HepG2 (cell line): ENCODE data around the gene CYBB. TPM values are rescaled to one million over a fixed set of nuclear protein-coding genes. Genes with fewer than 3 reads are reported as not detected.

Source experiments
- ATAC-seq: fragments of 200-7000 bp; cut with Tn5 transposase; 3 replicates; pipeline ENCODE4 v1.9.1; 2020; ENCODE audit warnings: mild to moderate bottlenecking, moderate library complexity
- BruUV-seq: library from RNA; stranded (reverse); fragments of 400-500 nt; replicated peaks from 2 replicates; lab custom pipeline; 2021; lab: Mats Ljungman, UMichigan
- CTCF ChIA-PET: fragments of 300-600 bp; formaldehyde crosslinking; extraction: SDS; loops from one replicate; lab custom pipeline; 2021; ENCODE audit warnings: low total read pairs, inconsistent platforms, low intra/inter-chr PET ratio; lab: Yijun Ruan, JAX
- POLR2A ChIA-PET: fragments of 350-600 bp; sonication (Branson Sonifier 250); formaldehyde crosslinking; loops from one replicate; lab custom pipeline; 2020; ENCODE audit warnings: antibody characterized with exemption, inconsistent platforms; lab: Yijun Ruan, JAX
- DNase-seq: peaks from one replicate; pipeline ENCODE4 v3.0.0-alpha.2; 2015; ENCODE audit warnings: low spot score
- FAIRE-seq: peaks from 3 replicates; lab custom pipeline; 2011; peaks lifted over from hg19 to GRCh38; lab: Jason Lieb, UNC
- H2AFZ ChIP-seq: one replicate; pipeline ENCODE4 v1.6.1; 2011; ENCODE audit warnings: low read length, inconsistent platforms
- H3K27ac ChIP-seq: fragments of 300-600 bp; 3 replicates; pipeline ENCODE4 v1.8.0; 2011; ENCODE audit warnings: mixed run types, mild to moderate bottlenecking, mixed read lengths, low read length, inconsistent platforms; ENCODE audit not compliant: insufficient read depth; ENCODE audit errors: extremely low read length
- H3K27me3 ChIP-seq, 2 experiments: fragments of 200-600 bp in 1 of 2; 2 replicates in 1 of 2; 3 replicates in 1 of 2; pipeline versions ENCODE4 v1.6.0 to v1.8.0; 2011; ENCODE audit warnings: low read length in 2 of 2, mild to moderate bottlenecking in 2 of 2, moderate library complexity in 2 of 2, inconsistent platforms in 1 of 2; ENCODE audit not compliant: insufficient read depth in 2 of 2, control insufficient read depth in 1 of 2
- H3K36me3 ChIP-seq, 2 experiments: fragments of 200-600 bp in 1 of 2; replicated peaks in 1 of 2; 2 replicates in 1 of 2; 3 replicates in 1 of 2; pipeline versions ENCODE4 v1.5.1 to v1.8.0; 2011; ENCODE audit warnings: low read length in 2 of 2, inconsistent platforms in 1 of 2; ENCODE audit not compliant: insufficient read depth in 2 of 2, control insufficient read depth in 1 of 2
- H3K4me1 ChIP-seq: 2 replicates; pipeline ENCODE4 v1.5.1; 2012; ENCODE audit warnings: low read length, inconsistent platforms; ENCODE audit not compliant: insufficient read depth
- H3K4me2 ChIP-seq: 2 replicates; pipeline ENCODE4 v1.6.0; 2011; ENCODE audit warnings: low read depth, low read length, inconsistent platforms
- H3K4me3 ChIP-seq, 3 experiments: fragments of 200-600 bp in 1 of 3; sonication (generic), shearing (Covaris generic) in 1 of 3; replicated peaks in 1 of 3; 2 replicates each; pipeline ENCODE4 v1.5.1; 2011 to 2016; ENCODE audit warnings: low read length in 3 of 3, inconsistent platforms in 2 of 3, low read depth in 2 of 3, mild to moderate bottlenecking in 2 of 3, control low read depth in 1 of 3, mixed read lengths in 1 of 3; ENCODE audit not compliant: insufficient read depth in 1 of 3
- H3K79me2 ChIP-seq: one replicate; pipeline ENCODE4 v1.6.1; 2011; ENCODE audit warnings: low read length, inconsistent platforms; ENCODE audit not compliant: insufficient read depth
- H3K9ac ChIP-seq: 2 replicates; pipeline ENCODE4 v1.6.0; 2011; ENCODE audit warnings: mild to moderate bottlenecking, low read depth, low read length, inconsistent platforms; ENCODE audit not compliant: insufficient read depth
- H3K9me3 ChIP-seq: 2 replicates; pipeline ENCODE4 v1.5.1; 2012; ENCODE audit warnings: mild to moderate bottlenecking, low read length
- H4K20me1 ChIP-seq: 2 replicates; pipeline ENCODE4 v1.6.0; 2011; ENCODE audit warnings: inconsistent platforms, mild to moderate bottlenecking, low read length, moderate library complexity; ENCODE audit not compliant: insufficient read depth
- ATAD3A ChIP-seq: sonication (generic); formaldehyde crosslinking; IDR thresholded peaks from 2 replicates; pipeline ENCODE4 v1.4.0; 2020; ENCODE audit warnings: missing genetic modification reagents
- ETV5 ChIP-seq: IDR thresholded peaks from 2 replicates; pipeline ENCODE4 v1.6.1; 2018; ENCODE audit warnings: missing biosample characterization, missing genetic modification reagents, inconsistent platforms, borderline replicate concordance
- KDM1A ChIP-seq: IDR thresholded peaks from 2 replicates; pipeline ENCODE4 v1.6.1; 2016; ENCODE audit warnings: missing compliant biosample characterization
- KDM2A ChIP-seq: sonication (generic); formaldehyde crosslinking; IDR thresholded peaks from 2 replicates; pipeline ENCODE4 v1.4.0; 2020; ENCODE audit warnings: low read depth, missing genetic modification reagents, borderline replicate concordance
- KLF9 ChIP-seq: IDR thresholded peaks from 2 replicates; pipeline ENCODE4 v1.6.1; 2016; ENCODE audit warnings: low read depth
- NFRKB ChIP-seq: fragments of 450-650 bp; IDR thresholded peaks from 2 replicates; pipeline ENCODE4 v1.6.1; 2017
- PAX8 ChIP-seq: sonication (generic); formaldehyde crosslinking; IDR thresholded peaks from 2 replicates; pipeline ENCODE4 v1.8.0; 2022; ENCODE audit warnings: mild to moderate bottlenecking, missing genetic modification reagents, borderline replicate concordance
- ZSCAN21 ChIP-seq: sonication (generic); formaldehyde crosslinking; IDR thresholded peaks from 2 replicates; pipeline ENCODE4 v1.8.0; 2022; ENCODE audit warnings: mild to moderate bottlenecking, missing genetic modification reagents, moderate library complexity, borderline replicate concordance
- WGBS: methylation state at CpG from one replicate; pipeline ENCODE4 v1.1.6; 2017; ENCODE audit warnings: low lambda C conversion rate; 5-methylcytosine and 5-hydroxymethylcytosine counted together
- in situ Hi-C: cut with HindIII; loops from 2 replicates; pipeline ENCODE4 v1.10.0; 2017; ENCODE audit warnings: low pct_unique_long_range_greater_than_20kb; ENCODE audit not compliant: extremely low pct_ligation_motif_present
- intact Hi-C: fragments of 100-400 bp; cut with micrococcal nuclease; formaldehyde crosslinking; loops from one replicate; pipeline ENCODE4 v1.10.0; 2022; ENCODE audit not compliant: unreplicated experiment
- polyA plus RNA-seq, 8 experiments: library from polyadenylated mRNA; depleted of rRNA in 3 of 8; stranded (reverse) in 7 of 8; unstranded in 1 of 8; fragments of >200 nt; fragmentation: Illumina TruSeq in 4 of 8; extraction: Trizol in 4 of 8; gene quantifications; 2 replicates each; pipeline versions ENCODE4 v1.2.1 to v1.2.3, GENCODE V29; 2011 to 2016; ENCODE audit warnings: low read depth in 4 of 8, missing spikeins in 1 of 8, mixed read lengths in 1 of 8; ENCODE audit not compliant: insufficient read depth in 1 of 8
- total RNA-seq, 5 experiments: library from RNA; depleted of rRNA; stranded (reverse); fragments of >200 nt; fragmentation: Illumina TruSeq; extraction: Trizol; gene quantifications; 2 replicates each; pipeline ENCODE4 v1.2.3, GENCODE V29; 2016; ENCODE audit warnings: low read depth in 1 of 5
- TF ChIP-seq, protein P1 (sequence below): IDR thresholded peaks from 2 replicates; pipeline ENCODE4 v1.6.1; 2016; ENCODE audit warnings: control low read depth
- TF ChIP-seq, protein P2 (sequence below): IDR thresholded peaks from 2 replicates; pipeline ENCODE4 v1.6.1; 2016; ENCODE audit warnings: mild to moderate bottlenecking, missing biosample characterization, missing genetic modification reagents
- TF ChIP-seq, protein P3 (sequence below): IDR thresholded peaks from 2 replicates; pipeline ENCODE4 v1.6.1; 2016; ENCODE audit warnings: mild to moderate bottlenecking
- TF ChIP-seq, protein P4 (sequence below): fragments of 450-650 bp; IDR thresholded peaks from 2 replicates; pipeline ENCODE4 v1.6.1; 2017

The CYBB gene
- total and polyA plus RNA-seq, 2 of the 13 experiments (the other 11 are each of a cell fraction or from before 2014, with no cell fraction given): not detected

DNA sequence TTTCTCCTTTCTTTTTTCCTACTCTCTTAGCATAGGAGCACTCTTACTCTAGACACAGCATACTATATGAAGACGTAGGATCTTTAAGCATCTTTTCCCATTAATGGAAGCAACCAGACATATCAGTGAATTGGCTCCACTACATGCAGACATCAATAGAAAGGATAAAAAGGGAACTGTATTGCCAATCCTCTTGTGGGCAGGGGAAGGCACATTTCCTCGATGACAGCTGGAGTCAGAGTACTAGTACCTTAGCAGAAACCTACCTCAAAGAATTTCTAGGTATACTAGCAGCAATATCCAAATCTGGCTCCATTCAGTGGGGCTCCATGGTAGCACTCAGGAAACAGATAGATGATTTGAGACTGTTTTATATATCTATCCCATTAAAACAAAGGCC lies 20.1 kb downstream of the CYBB start:
- Histone ChIP-seq H2AFZ (no peak overlapping the region), H3K9me3 (no peaks in the 10 kb centered on the region), H3K9ac (no peak overlapping the region), H3K4me3 (no peak overlapping the region), H4K20me1 (no peaks in the 10 kb centered on the region), H3K27me3 (no peaks in the 10 kb centered on the region), H3K4me2 (no peak overlapping the region), H3K27ac (no peak overlapping the region), H3K79me2 (no peaks in the 10 kb centered on the region), H3K36me3 (no peaks in the 10 kb centered on the region), H3K4me1 (no peaks in the 10 kb centered on the region)
- ATAC-seq (no peak), DNase-seq (no peak), FAIRE-seq (no peak)
- no TSS peak for BruUV-seq
- no peak for TF ChIP-seq ETV5 (CRISPR knock-in tag)
- TF ChIP-seq, protein P1, sequence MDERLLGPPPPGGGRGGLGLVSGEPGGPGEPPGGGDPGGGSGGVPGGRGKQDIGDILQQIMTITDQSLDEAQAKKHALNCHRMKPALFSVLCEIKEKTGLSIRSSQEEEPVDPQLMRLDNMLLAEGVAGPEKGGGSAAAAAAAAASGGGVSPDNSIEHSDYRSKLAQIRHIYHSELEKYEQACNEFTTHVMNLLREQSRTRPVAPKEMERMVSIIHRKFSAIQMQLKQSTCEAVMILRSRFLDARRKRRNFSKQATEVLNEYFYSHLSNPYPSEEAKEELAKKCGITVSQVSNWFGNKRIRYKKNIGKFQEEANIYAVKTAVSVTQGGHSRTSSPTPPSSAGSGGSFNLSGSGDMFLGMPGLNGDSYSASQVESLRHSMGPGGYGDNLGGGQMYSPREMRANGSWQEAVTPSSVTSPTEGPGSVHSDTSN (CRISPR knock-in tag): no peak
- no peak for TF ChIP-seq KDM2A (CRISPR knock-in tag)
- no peak for TF ChIP-seq NFRKB
- no peak for TF ChIP-seq KDM1A
- TF ChIP-seq, protein P2, sequence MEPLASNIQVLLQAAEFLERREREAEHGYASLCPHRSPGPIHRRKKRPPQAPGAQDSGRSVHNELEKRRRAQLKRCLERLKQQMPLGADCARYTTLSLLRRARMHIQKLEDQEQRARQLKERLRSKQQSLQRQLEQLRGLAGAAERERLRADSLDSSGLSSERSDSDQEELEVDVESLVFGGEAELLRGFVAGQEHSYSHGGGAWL (CRISPR knock-in tag): no peak
- TF ChIP-seq, protein P3, sequence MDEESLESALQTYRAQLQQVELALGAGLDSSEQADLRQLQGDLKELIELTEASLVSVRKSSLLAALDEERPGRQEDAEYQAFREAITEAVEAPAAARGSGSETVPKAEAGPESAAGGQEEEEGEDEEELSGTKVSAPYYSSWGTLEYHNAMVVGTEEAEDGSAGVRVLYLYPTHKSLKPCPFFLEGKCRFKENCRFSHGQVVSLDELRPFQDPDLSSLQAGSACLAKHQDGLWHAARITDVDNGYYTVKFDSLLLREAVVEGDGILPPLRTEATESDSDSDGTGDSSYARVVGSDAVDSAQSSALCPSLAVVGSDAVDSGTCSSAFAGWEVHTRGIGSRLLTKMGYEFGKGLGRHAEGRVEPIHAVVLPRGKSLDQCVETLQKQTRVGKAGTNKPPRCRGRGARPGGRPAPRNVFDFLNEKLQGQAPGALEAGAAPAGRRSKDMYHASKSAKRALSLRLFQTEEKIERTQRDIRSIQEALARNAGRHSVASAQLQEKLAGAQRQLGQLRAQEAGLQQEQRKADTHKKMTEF (CRISPR knock-in tag): no peak
- TF ChIP-seq, protein P4, sequence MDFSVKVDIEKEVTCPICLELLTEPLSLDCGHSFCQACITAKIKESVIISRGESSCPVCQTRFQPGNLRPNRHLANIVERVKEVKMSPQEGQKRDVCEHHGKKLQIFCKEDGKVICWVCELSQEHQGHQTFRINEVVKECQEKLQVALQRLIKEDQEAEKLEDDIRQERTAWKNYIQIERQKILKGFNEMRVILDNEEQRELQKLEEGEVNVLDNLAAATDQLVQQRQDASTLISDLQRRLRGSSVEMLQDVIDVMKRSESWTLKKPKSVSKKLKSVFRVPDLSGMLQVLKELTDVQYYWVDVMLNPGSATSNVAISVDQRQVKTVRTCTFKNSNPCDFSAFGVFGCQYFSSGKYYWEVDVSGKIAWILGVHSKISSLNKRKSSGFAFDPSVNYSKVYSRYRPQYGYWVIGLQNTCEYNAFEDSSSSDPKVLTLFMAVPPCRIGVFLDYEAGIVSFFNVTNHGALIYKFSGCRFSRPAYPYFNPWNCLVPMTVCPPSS: no peak
- TF ChIP-seq KLF9: no peak
- TF ChIP-seq ATAD3A (CRISPR knock-in tag): no peak
- no peak for TF ChIP-seq ZSCAN21 (CRISPR knock-in tag)
- TF ChIP-seq PAX8 (CRISPR knock-in tag): no peak
- in situ Hi-C loops (no loop called here), intact Hi-C loops (no loop called here)
- WGBS: 0% methylated on average over 2 of the region's 2 CpGs
- CTCF ChIA-PET: no interaction called here
- POLR2A ChIA-PET: no interaction called here
